Stimulated activated CD8-positive, alpha-beta memory T cell treated with anti-CD3 and anti-CD28 coated beads, Interleukin-2, amount 100 ng/mL, for 1 hour (primary cell): ENCODE data around the gene SPATA3.
"Not testable (repeated sequence)": the region's sequence is repeated elsewhere in the genome, so short reads cannot be mapped to it uniquely, and the experiment has no call there.

Source experiments
- DNase-seq, 2 donors: peaks; one replicate each; pipeline ENCODE4 v3.0.0-alpha.2; 2020; ENCODE audit warnings: low read depth in 2 of 2

SPATA3 gene

GRCh38 chr2:230996661-230997060 lies 740 bp downstream of the SPATA3 start:
- no peak for DNase-seq

DNA sequence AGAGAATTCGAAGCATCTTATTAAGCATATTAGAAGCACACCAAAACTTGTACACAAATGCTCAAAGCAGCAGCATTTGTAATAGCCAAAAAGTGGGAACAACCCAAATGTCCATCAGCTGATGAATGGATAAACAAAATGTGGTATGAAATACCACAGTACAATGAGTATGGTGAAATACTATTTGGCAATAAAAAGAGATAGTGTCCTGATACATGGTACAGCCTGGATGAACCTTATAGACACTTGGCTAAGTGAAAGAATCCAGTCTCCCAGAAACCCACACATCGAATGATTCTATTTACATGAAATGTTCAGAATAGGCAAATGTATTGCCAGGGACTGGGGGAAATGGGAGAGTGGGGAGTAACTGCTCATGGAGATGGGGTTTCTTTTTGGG lies 3.0 kb downstream of the SPATA3 start:
- no peak for DNase-seq

DNA sequence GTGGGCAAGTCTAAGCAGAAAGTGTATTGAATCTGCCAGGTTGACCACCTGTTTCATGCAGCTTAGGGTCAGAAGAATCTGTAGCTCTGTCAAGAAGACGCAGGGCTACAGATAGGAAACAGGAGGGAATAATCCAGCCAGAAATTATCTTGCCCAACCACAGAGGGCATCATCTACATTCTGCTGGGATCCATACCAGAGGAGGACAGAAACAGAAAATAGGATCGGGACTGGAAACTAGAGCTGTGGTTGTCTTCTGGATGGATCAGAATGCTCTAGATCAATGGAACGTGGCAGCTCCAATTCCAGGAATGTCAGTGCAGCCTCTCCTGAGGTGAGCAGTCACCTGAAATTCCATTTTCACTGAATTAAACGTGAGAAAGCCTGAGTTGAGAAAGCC lies 3.6 kb downstream of the SPATA3 start:
- no peak for DNase-seq

GRCh38 chr2:231000211-231000904 lies 4.4 kb downstream of the SPATA3 start:
- DNase-seq: no peak

DNA sequence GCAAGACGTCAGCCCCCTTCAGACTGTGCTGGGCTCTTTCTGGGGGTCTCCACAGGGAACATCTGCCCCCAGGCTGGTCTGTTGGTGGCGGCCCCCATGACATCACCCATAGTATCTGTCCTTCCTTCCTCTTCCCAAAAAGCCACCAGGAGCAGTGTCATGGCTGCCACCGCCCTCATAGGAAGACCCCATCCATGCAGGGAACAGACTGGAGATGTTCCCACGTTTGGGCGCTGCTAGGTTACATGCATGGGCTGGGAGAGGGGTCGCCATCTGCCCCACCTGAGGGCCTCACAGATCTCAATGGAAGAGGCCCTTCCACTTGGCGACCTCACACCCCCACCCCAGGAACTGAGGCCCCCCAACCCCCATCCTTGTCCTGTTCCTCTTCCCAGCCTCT lies 5.1 kb downstream of the SPATA3 start:
- no peak for DNase-seq

- no peak for DNase-seq
These were observed 6.0 kb downstream of the SPATA3 start for GRCh38 chr2:231001921-231002320.

GRCh38 chr2:231002641-231003040 lies 6.7 kb downstream of the SPATA3 start:
- no peak for DNase-seq

DNA sequence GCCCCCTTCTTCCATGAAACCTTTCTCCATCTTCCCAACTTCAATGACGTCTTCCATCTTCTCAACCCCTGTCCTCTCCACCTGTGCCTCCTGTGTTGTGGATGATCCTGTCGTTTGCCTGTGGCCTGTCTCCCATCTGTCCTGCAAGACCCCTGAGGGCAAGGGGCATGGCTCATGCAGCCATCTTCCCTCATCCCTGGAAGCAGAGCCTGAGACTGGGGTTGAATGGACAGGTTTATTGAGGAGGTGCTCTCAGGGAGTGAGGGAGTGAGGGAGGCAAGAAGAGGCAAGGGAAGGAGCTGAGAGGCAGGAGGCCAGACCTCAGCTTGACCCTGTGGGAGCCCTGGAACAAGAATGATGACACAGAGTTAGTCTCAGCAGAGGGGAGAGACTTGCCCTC lies 7.3 kb downstream of the SPATA3 start:
- DNase-seq: no peak

GRCh38 chr2:231004930-231005329 lies 9.0 kb downstream of the SPATA3 start:
- not testable (repeated sequence) for DNase-seq

GRCh38 chr2:231007286-231008098 lies 11.6 kb downstream of the SPATA3 start:
- no peak for DNase-seq

- DNase-seq: no peak
These were observed 12.2 kb downstream of the SPATA3 start for GRCh38 chr2:231008131-231008530.

GRCh38 chr2:231009236-231009919 lies 13.5 kb downstream of the SPATA3 start:
- no peak for DNase-seq

DNA sequence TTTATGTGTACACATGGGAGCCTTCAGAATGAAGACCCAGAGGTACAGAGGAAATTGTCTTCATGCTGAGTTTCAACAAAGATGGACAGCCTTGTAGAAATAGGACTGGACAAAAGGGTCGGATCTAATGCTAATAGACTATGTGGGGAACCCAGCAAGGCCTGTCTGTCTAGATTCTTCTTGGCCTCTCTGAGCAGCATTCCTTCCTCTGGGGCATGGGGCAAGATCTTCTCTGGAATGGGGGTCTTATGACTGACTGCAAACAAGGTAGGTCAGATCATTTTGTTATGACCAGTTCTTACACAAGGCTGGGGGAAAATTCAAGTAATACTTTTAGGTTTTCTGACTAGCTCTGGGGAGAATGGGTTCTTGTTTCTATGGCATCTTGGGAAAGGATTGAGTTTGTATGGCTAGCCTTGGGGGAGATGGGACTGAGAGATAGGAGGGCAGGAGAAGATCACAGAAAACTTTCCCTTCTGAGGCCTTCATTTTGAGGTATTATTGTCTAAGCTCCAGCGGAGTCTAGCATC lies 14.3 kb downstream of the SPATA3 start:
- no peak for DNase-seq

GRCh38 chr2:231011526-231011925 lies 15.6 kb downstream of the SPATA3 start:
- no peak for DNase-seq

DNA sequence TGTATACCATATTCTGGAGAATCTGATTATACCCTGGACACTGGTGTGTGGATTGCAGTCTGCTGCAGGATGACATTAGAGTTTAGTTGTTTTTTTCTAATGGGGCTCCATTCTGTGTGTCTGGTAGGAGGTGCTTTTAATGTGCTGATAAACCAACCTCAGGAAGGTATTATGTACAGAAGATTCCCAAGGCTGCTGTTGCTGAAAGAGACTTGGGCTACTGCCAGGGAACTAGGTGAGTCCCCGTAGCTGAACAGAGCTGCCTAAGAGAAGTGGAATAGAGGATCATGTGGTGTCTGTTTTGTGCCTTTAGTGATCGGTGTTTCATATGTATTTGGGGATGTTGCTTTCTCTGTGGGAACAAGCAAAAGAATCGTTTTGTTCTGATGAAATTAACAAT lies 16.5 kb downstream of the SPATA3 start:
- no peak for DNase-seq

- no peak for DNase-seq
These were observed 17.9 kb downstream of the SPATA3 start for GRCh38 chr2:231013820-231014219.

GRCh38 chr2:231015478-231015877 lies 19.6 kb downstream of the SPATA3 start:
- no peak for DNase-seq

DNA sequence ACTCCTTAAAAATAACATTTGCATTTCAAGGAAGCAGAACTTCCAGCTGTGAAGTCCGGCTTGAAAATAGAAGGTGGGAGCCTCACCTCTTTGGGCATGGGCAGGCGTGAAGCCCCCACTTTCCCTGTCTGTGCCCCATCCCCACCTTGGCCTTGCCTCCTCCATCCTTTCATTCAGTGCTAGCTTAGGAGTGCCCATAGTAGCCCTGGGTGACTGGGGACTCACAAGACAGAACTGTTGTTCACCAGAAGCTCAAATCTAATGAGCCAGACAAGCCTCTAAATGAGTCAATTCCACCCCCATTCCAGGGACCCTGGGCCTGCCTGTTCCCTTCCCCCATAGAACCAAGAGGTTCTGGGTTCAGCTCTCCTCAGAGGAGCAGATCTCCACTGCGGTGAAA lies 20.0 kb downstream of the SPATA3 start:
- no peak for DNase-seq

- DNase-seq: no peak
These were observed 20.8 kb downstream of the SPATA3 start for GRCh38 chr2:231016566-231017230.

DNA sequence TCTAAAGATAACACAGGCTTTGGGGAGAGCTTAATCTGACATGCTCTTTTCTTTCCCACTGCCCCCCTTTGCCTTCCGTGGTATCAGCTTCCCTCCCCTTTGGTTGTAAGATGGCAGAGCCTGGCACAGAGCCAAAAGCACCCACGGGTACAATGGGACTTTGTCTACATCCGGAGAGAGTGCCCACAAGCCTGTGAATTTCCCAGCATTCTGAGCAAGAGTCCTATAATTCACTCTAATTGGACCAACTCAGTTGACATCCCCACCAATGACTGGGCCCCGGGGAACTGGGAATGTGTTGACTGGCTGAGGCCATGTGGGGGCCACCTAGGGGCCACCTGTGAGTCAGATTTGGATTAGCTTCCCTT lies 21.3 kb downstream of the SPATA3 start:
- DNase-seq: no peak

GRCh38 chr2:231018184-231018583 lies 22.3 kb downstream of the SPATA3 start:
- no peak for DNase-seq

DNA sequence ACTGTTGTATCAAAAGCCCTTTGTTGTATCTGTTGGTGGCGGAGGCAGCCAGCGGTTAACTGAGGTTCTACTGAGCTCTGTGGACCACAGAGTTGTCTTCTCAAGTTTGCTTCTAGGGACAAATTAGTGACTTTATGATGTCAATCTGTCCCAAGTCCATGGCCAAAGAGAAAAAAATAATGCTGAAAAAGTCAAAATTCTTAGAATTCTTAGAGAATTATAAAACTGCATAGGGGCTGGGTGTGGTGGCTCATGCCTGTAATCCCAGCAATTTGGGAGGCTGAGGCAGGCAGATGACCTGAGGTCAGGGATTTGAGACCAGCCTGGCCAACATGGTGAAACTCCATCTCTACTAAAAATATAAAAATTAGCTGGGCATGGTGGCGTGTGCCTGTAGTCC lies 29.1 kb downstream of the SPATA3 start:
- not testable (repeated sequence) for DNase-seq
